Omental fat pad (tissue), 4 donors: ENCODE results near the gene RNF114. TPM values are rescaled to one million over a fixed set of nuclear protein-coding genes. Genes with fewer than 3 reads are reported as not detected.

Experiments
- ATAC-seq: fragments of 150-250 bp; one replicate; pipeline ENCODE4 v1.9.1; 2016; ENCODE audit warnings: mild to moderate bottlenecking, moderate library complexity; ENCODE audit not compliant: low FRiP score
- DNase-seq: peaks from one replicate; pipeline ENCODE4 v3.0.0-alpha.2; 2019; ENCODE audit warnings: low spot score
- CTCF ChIP-seq, 3 donors: fragments of 450-650 bp; IDR thresholded peaks; one replicate each; pipeline ENCODE4 v1.5.1; 2016 to 2017; ENCODE audit warnings: antibody characterized with exemption in 3 of 3, mild to moderate bottlenecking in 3 of 3, moderate library complexity in 2 of 3
- total RNA-seq, 4 donors: library from RNA; depleted of rRNA; stranded (reverse); fragments of >200 nt; gene quantifications; one replicate each; pipeline ENCODE4 v1.1.0, GENCODE V29; 2016

The RNF114 gene
- total RNA-seq, 4 donors from 2014 or later, result 133 to 163 (median 146) TPM

- no peak for TF ChIP-seq CTCF (IDR thresholded peaks at IDR 0.05)
- no peak for DNase-seq
- ATAC-seq, result no peak
Measured at GRCh38 chr20:49982072-49982345, 45.8 kb downstream of the RNF114 start.

- TF ChIP-seq CTCF (IDR thresholded peaks at IDR 0.05), result peak in 2 of 3 donors; percentile 36 to 49
- DNase-seq (peak; percentile 58), ATAC-seq (peak; percentile 78)
Measured at GRCh38 chr20:49982346-49983122, 46.3 kb downstream of the RNF114 start, which contains the start of gene SNAI1. SNAI1 (plus strand) TSS chr20:49982980; CDS start chr20:49983060, 80 bp downstream.

- TF ChIP-seq CTCF (IDR thresholded peaks at IDR 0.05), result no peak
- DNase-seq (no peak), ATAC-seq (peak; percentile 2)
Measured at GRCh38 chr20:49983123-49983847, 47.1 kb downstream of the RNF114 start.

DNA sequence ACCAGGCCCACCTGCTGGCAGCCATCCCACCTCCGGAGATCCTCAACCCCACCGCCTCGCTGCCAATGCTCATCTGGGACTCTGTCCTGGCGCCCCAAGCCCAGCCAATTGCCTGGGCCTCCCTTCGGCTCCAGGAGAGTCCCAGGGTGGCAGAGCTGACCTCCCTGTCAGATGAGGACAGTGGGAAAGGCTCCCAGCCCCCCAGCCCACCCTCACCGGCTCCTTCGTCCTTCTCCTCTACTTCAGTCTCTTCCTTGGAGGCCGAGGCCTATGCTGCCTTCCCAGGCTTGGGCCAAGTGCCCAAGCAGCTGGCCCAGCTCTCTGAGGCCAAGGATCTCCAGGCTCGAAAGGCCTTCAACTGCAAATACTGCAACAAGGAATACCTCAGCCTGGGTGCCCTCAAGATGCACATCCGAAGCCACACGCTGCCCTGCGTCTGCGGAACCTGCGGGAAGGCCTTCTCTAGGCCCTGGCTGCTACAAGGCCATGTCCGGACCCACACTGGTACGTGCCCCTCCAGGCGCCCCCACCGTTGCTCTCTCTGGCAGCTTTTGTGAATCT lies 47.7 kb downstream of the RNF114 start:
- ATAC-seq (no peak), DNase-seq (no peak)
- no peak for TF ChIP-seq CTCF (IDR thresholded peaks at IDR 0.05)

GRCh38 chr20:49984426-49985153 lies 48.4 kb downstream of the RNF114 start:
- ATAC-seq (no peak), DNase-seq (no peak)
- no peak for TF ChIP-seq CTCF (IDR thresholded peaks at IDR 0.05)

GRCh38 chr20:49985157-49985556 lies 49.0 kb downstream of the RNF114 start:
- ATAC-seq (no peak), DNase-seq (no peak)
- no peak for TF ChIP-seq CTCF (IDR thresholded peaks at IDR 0.05)
